GM12878 (cell line): ENCODE results near the gene KHK. TPM values are rescaled to one million over a fixed set of nuclear protein-coding genes. Genes with fewer than 3 reads are reported as not detected.
A peak's percentile ranks its signal among the peaks of the same experiment; 100 is the strongest.

Experiments
- ATAC-seq: fragments of 200-7000 bp; cut with Tn5 transposase; 3 replicates; pipeline ENCODE4 v1.9.1; 2020; ENCODE audit warnings: mild to moderate bottlenecking, moderate library complexity
- BruUV-seq: library from RNA; stranded (reverse); fragments of 400-500 nt; replicated peaks from 2 replicates; lab custom pipeline; 2021; lab: Mats Ljungman, UMichigan
- CTCF ChIA-PET: fragments of 300-600 bp; sonication (Branson Sonifier 250); formaldehyde crosslinking; extraction: SDS; loops from one replicate; lab custom pipeline; 2021; ENCODE audit warnings: inconsistent platforms; lab: Yijun Ruan, JAX
- POLR2A ChIA-PET: fragments of 350-600 bp; formaldehyde crosslinking; extraction: SDS; loops from one replicate; lab custom pipeline; 2021; ENCODE audit warnings: inconsistent platforms; lab: Charles Lee
- RAD21 ChIA-PET: fragments of 300-600 bp; sonication (Branson Sonifier 250); formaldehyde crosslinking; loops from one replicate; lab custom pipeline; 2023; ENCODE audit warnings: antibody characterized with exemption; ENCODE audit not compliant: unreplicated experiment; lab: Charles Lee
- SMC1A ChIA-PET: fragments of 300-600 bp; sonication (Branson Sonifier 250); formaldehyde crosslinking; loops from one replicate; lab custom pipeline; 2023; ENCODE audit not compliant: unreplicated experiment, uncharacterized antibody; lab: Charles Lee
- DNase-seq: peaks from one replicate; pipeline ENCODE4 v3.0.0-alpha.2; 2011; ENCODE audit warnings: low read depth, low spot score
- FAIRE-seq: peaks from 3 replicates; lab custom pipeline; 2011; peaks lifted over from hg19 to GRCh38; lab: Jason Lieb, UNC
- H2AFZ ChIP-seq: 2 replicates; pipeline ENCODE4 v1.6.0; 2011; ENCODE audit warnings: low read depth, low read length, control low read depth; ENCODE audit not compliant: control insufficient read depth
- H3K27ac ChIP-seq: 2 replicates; pipeline ENCODE4 v1.5.1; 2011; ENCODE audit warnings: control low read depth; ENCODE audit not compliant: control insufficient read depth, insufficient read depth
- H3K27me3 ChIP-seq, 2 experiments: replicated peaks in 1 of 2; 2 replicates each; pipeline versions ENCODE4 v1.6.0 to v1.6.1; 2011; ENCODE audit warnings: low read length in 1 of 2; ENCODE audit not compliant: control insufficient read depth in 2 of 2, insufficient read depth in 2 of 2
- H3K36me3 ChIP-seq, 2 experiments: 2 replicates each; pipeline ENCODE4 v1.5.1; 2011; ENCODE audit warnings: low read length in 1 of 2; ENCODE audit not compliant: control insufficient read depth in 2 of 2, insufficient read depth in 2 of 2
- H3K4me1 ChIP-seq: 2 replicates; pipeline ENCODE4 v1.6.1; 2011; ENCODE audit warnings: mild to moderate bottlenecking, low read length, moderate library complexity, mixed read lengths; ENCODE audit not compliant: control insufficient read depth, insufficient read depth
- H3K4me2 ChIP-seq: 2 replicates; pipeline ENCODE4 v1.6.0; 2011; ENCODE audit warnings: control low read depth; ENCODE audit not compliant: control insufficient read depth, insufficient read depth
- H3K4me3 ChIP-seq: fragments of 200-600 bp; sonication (generic); 2 replicates; pipeline ENCODE4 v1.5.1; 2016
- H3K79me2 ChIP-seq: 2 replicates; pipeline ENCODE4 v1.6.0; 2011; ENCODE audit warnings: low read length; ENCODE audit not compliant: control insufficient read depth, insufficient read depth
- H3K9ac ChIP-seq: 2 replicates; pipeline ENCODE4 v1.8.0; 2011; ENCODE audit warnings: low read length, control low read depth, mixed read lengths; ENCODE audit not compliant: control insufficient read depth, insufficient read depth
- H3K9me3 ChIP-seq: replicated peaks from 3 replicates; pipeline ENCODE4 v1.5.1; 2011; ENCODE audit warnings: mild to moderate bottlenecking, low read length; ENCODE audit not compliant: control insufficient read depth, insufficient read depth
- H4K20me1 ChIP-seq: 2 replicates; pipeline ENCODE4 v1.6.0; 2011; ENCODE audit not compliant: control insufficient read depth, insufficient read depth
- BMI1 ChIP-seq: fragments of 450-650 bp; IDR thresholded peaks from 2 replicates; pipeline ENCODE4 v1.6.1; 2016; ENCODE audit warnings: mild to moderate bottlenecking, moderate library complexity, borderline replicate concordance
- MYB ChIP-seq: fragments of 150-350 bp; IDR thresholded peaks from 2 replicates; pipeline ENCODE4 v1.6.1; 2014; ENCODE audit warnings: mild to moderate bottlenecking, low read depth, low read length, borderline replicate concordance
- POLR2A ChIP-seq: IDR thresholded peaks from 2 replicates; pipeline ENCODE4 v1.6.1; 2011; ENCODE audit warnings: low read depth, mild to moderate bottlenecking, low read length
- POLR2AphosphoS2 ChIP-seq: IDR thresholded peaks from 2 replicates; pipeline ENCODE4 v1.6.1; 2011; ENCODE audit warnings: low read depth, mild to moderate bottlenecking, low read length, improper control_type of control experiment, moderate library complexity
- SMAD5 ChIP-seq: IDR thresholded peaks from 2 replicates; pipeline ENCODE4 v1.6.1; 2016; ENCODE audit warnings: antibody characterized with exemption, low read depth
- ZNF687 ChIP-seq: fragments of 450-650 bp; IDR thresholded peaks from 2 replicates; pipeline ENCODE4 v1.6.1; 2017; ENCODE audit warnings: mild to moderate bottlenecking, moderate library complexity
- WGBS: methylation state at CpG from one replicate; pipeline ENCODE4 v1.1.6; 2016; ENCODE audit warnings: low lambda C conversion rate; ENCODE audit not compliant: insufficient replicate concordance, insufficient coverage; ENCODE audit errors: missing lambda C conversion rate; 5-methylcytosine and 5-hydroxymethylcytosine counted together
- in situ Hi-C: fragments of 300-500 bp; cut with MboI; formaldehyde crosslinking; loops from 9 replicates; pipeline ENCODE4 v1.14.3; 2018; ENCODE audit warnings: mixed read lengths
- intact Hi-C: fragments of 100-400 bp; cut with micrococcal nuclease; formaldehyde crosslinking; loops from one replicate; pipeline ENCODE4 v1.14.2; 2022; ENCODE audit not compliant: unreplicated experiment
- polyA plus RNA-seq, 11 experiments: library from polyadenylated mRNA; depleted of rRNA in 4 of 11; unstranded in 6 of 11; stranded (reverse) in 5 of 11; fragments of >200 nt; fragmentation: Nextera tagmentation in 4 of 11; fragmentation: Illumina TruSeq in 1 of 11; extraction: Ambion mirVana in 4 of 11; extraction: Trizol in 1 of 11; gene quantifications; 1 replicate in 1 of 11; 2 replicates in 10 of 11; pipeline versions ENCODE4 v1.2.1 to v1.2.3, GENCODE V29; 2011 to 2016; ENCODE audit warnings: inconsistent platforms in 2 of 11, missing spikeins in 2 of 11, low read depth in 1 of 11
- total RNA-seq, 4 experiments: library from RNA; depleted of rRNA in 3 of 4; stranded (reverse); fragments of >200 nt in 3 of 4; fragmentation: Illumina TruSeq in 1 of 4; extraction: Trizol in 1 of 4; gene quantifications; 2 replicates each; pipeline versions ENCODE4 v1.2.1 to v1.2.3, GENCODE V29; 2013 to 2021

Gene KHK
- total and polyA plus RNA-seq, 10 of the 15 experiments (the other 5 are each of a cell fraction or from before 2014, with no cell fraction given), result 0.31 to 11.8 (median 3.9) TPM

- FAIRE-seq, result no peak
- Histone ChIP-seq H3K36me3 (peaks cover 10 to 17% of the 10 kb centered on the region in 2 experiments), H3K4me1 (peaks cover 7% of the 10 kb centered on the region), H3K27me3 (peaks cover 0 to 3% of the 10 kb centered on the region in 2 experiments; a peak in 1 of 4 replicates), H2AFZ (no peak overlapping the region), H3K4me2 (no peak overlapping the region), H3K9ac (no peak overlapping the region), H3K4me3 (no peak overlapping the region), H3K27ac (no peak overlapping the region), H3K9me3 (no peaks in the 10 kb centered on the region), H4K20me1 (no peaks in the 10 kb centered on the region), H3K79me2 (peaks cover 5% of the 10 kb centered on the region)
- 82% methylated on average over 9 of the region's 9 CpGs for WGBS
- POLR2A ChIA-PET, result interaction anchor here (0.6 kb wide), 1 partner anchor 33 kb away, joined by 4 read pairs; no protein-coding TSS in a partner anchor
- no peak for TF ChIP-seq MYB
- peak; percentile 50; the same call in 1 of the 2 replicates for TF ChIP-seq POLR2AphosphoS2
- TF ChIP-seq POLR2A, result 0 out of 2 replicates have a peak, but pooled peaks have one; percentile 13
- in situ Hi-C loops (no loop called here), intact Hi-C loops (no loop called here)
- DNase-seq, result no peak
- RAD21 ChIA-PET, result no interaction called here
- ATAC-seq, result no peak
- SMC1A ChIA-PET, result no interaction called here
- BruUV-seq, result no TSS peak
- CTCF ChIA-PET, result interaction anchor here (0.8 kb wide), 1 partner anchor 175 kb away, joined by 3 read pairs; no protein-coding TSS in a partner anchor
Measured at GRCh38 chr2:27127883-27128667, 41.5 kb downstream of the KHK start.

- no peak overlapping the region for H3K4me2 ChIP-seq
- H3K27me3 ChIP-seq, result peaks cover 0 to 3% of the 10 kb centered on the region in 2 experiments; a peak in 1 of 4 replicates
- no peak for TF ChIP-seq BMI1
- TF ChIP-seq SMAD5, result peak; percentile 40; the same call in 1 of the 2 replicates
- TF ChIP-seq ZNF687, result no peak
- no peak overlapping the region for H3K4me3 ChIP-seq
- H2AFZ ChIP-seq, result no peak overlapping the region
- peaks cover 14% of the 10 kb centered on the region for H3K79me2 ChIP-seq
- no TSS peak for BruUV-seq
- ChIA-PET SMC1A (no interaction called here), RAD21 (no interaction called here), CTCF (no interaction called here), POLR2A (no interaction called here)
- ATAC-seq (no peak), FAIRE-seq (no peak), DNase-seq (no peak)
- intact Hi-C loops, result no loop called here
- no peak overlapping the region for H3K9ac ChIP-seq
- H3K9me3 ChIP-seq, result no peaks in the 10 kb centered on the region
- in situ Hi-C loops, result no loop called here
- no peaks in the 10 kb centered on the region for H4K20me1 ChIP-seq
- H3K36me3 ChIP-seq, result peaks cover 10 to 17% of the 10 kb centered on the region in 2 experiments
- H3K4me1 ChIP-seq, result peaks cover 5% of the 10 kb centered on the region
- H3K27ac ChIP-seq, result no peak overlapping the region
- 69% methylated on average over 11 of the region's 11 CpGs for WGBS
Measured at GRCh38 chr2:27128668-27129571, 42.3 kb downstream of the KHK start.
